ENCODE results near the gene TOP3A. TPM values are rescaled to one million over a fixed set of nuclear protein-coding genes. Genes with fewer than 3 reads are reported as not detected.

The TOP3A gene
- total RNA-seq, 5 donors from 2014 or later (not counting 1 experiment from before 2014, with no cell fraction given) = 34.0 to 60.4 (median 52.8) TPM

DNA sequence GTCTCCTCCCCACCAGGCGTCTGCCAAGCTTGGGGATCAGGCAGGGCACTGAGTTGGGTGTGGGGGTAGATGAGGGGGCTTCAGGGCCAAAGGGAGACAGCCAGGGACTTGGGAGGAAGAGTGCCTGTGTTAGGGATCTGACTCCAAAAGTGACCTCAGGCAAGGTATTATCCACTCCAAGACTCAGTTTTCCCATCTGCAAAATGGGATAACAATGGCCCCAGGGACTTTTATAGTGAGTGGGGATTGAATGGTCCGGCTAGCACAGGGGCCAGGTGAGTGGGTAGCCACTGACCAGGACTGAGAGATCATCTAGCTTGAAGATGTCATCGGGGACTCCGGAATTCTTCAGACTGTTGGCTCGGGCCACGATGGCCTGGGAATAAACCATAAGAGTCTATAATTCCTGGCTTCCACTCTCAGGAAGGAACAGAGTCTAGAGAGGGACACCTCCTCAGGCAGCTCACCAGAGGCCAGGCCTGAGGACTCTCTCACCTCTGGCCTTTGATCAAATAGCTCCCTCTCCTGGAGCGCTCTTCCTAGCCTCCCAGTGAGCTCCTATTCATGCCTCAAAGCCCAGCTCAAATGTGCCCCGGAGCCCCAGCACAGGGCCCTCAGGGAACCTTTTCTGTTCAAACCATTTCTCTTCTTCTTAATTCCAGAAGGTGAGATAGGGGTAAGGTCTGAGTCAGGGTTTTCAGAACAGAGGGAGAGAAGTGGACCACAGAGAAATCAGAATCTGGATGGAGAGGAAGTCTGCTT is 59.7 kb downstream of the TOP3A start:
- Mint-ChIP-seq H3K9me3 (no peaks in the 10 kb centered on the region), H3K36me3 (peaks cover 26% of the 10 kb centered on the region), H3K27me3 (no peaks in the 10 kb centered on the region), H3K4me3 (peak overlapping the region in 2 of 3 donors; percentile 21 to 98), H3K27ac (no peak overlapping the region), H3K4me1 (peaks cover 19 to 33% (median 29%) of the 10 kb centered on the region in 3 donors)
- Histone ChIP-seq H3K9me3 (no peaks in the 10 kb centered on the region), H3K4me1 (ENCODE audit: control insufficient read depth in 1 of 2, extremely low read depth in 1 of 2, insufficient read depth in 2 of 2, low read length in 2 of 2) (peaks cover 12 to 40% of the 10 kb centered on the region in 2 experiments), H3K4me3 (ENCODE audit: control insufficient read depth in 1 of 2, extremely low read depth in 1 of 2, low read length in 1 of 2) (no peak overlapping the region), H3K36me3 (ENCODE audit: control insufficient read depth in 2 of 2, extremely low read depth in 1 of 2, insufficient read depth in 1 of 2, low read length in 1 of 2) (peaks cover 22 to 62% of the 10 kb centered on the region in 2 donors), H3K27ac (ENCODE audit: low read length) (no peak overlapping the region), H3K27me3 (replicated peaks in 1 of 2; ENCODE audit: control insufficient read depth in 2 of 2, extremely low read depth in 1 of 2, insufficient read depth in 2 of 2, low read length in 1 of 2) (no peaks in the 10 kb centered on the region)
- ATAC-seq (replicated peaks in 1 of 4) (no peak), DNase-seq (no peak)
- POLR2A ChIA-PET = interaction anchor here in 1 of 2 donors (0.6 kb wide), 1 partner anchor 56 kb away, joined by 3 read pairs; no protein-coding TSS in a partner anchor
- CTCF ChIA-PET = no interaction called here
- WGBS (ENCODE audit: insufficient coverage) = 100% methylated on average over 2 of the region's 8 CpGs

DNA sequence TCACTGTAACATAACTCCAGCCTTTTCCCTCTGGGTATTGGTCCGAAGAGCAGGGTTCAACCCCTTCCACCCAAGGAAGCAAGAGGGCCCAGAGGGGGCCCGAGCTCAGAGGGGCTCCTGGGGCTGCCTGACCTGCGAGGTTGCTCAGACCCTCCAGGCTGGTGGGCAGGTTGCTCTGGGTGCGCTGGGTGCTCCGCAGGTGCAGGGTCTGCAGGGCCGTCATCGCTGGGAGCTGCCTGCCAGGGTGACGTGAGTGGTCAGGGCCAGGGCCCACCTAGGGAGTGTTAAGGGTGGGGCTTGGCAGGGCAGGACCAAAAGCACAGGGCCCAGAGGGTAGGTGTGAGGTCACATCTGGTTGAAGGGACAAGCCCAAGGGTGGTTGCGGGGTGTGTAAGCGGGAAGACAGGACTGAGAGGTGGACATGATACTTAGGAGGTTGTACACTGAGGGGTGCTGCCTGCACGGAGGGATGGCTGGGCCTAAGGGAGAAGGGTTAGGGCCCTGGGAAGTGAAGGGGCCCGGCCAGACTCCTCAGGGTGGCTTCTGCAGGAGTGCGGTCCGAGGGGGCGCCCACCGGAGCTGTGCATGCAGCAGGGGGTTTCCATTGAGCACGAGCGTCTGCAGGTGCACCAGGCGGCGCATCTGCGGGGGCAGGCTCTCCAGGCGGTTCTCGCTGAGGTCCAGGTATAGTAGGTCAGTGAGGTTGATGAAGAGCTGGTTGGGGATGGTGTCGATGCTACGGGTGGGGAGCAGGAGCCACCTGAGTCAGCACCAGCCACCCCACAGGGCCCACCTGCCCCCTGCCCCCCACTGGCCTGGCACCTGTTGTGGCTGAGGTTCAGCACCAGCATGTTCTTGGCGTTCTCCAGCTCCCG is 60.6 kb downstream of the TOP3A start:
- no peak overlapping the region for H3K4me3 Mint-ChIP-seq
- peaks cover 28% of the 10 kb centered on the region for H3K36me3 Mint-ChIP-seq
- Histone ChIP-seq H3K9me3 (no peaks in the 10 kb centered on the region), H3K36me3 (ENCODE audit: control insufficient read depth in 2 of 2, extremely low read depth in 1 of 2, insufficient read depth in 1 of 2, low read length in 1 of 2) (peaks cover 22 to 66% of the 10 kb centered on the region in 2 donors), H3K4me3 (ENCODE audit: control insufficient read depth in 1 of 2, extremely low read depth in 1 of 2, low read length in 1 of 2) (no peak overlapping the region), H3K4me1 (ENCODE audit: control insufficient read depth in 1 of 2, extremely low read depth in 1 of 2, insufficient read depth in 2 of 2, low read length in 2 of 2) (peaks cover 8 to 32% of the 10 kb centered on the region in 2 experiments), H3K27ac (ENCODE audit: low read length) (no peak overlapping the region), H3K27me3 (replicated peaks in 1 of 2; ENCODE audit: control insufficient read depth in 2 of 2, extremely low read depth in 1 of 2, insufficient read depth in 2 of 2, low read length in 1 of 2) (no peaks in the 10 kb centered on the region)
- no peaks in the 10 kb centered on the region for H3K27me3 Mint-ChIP-seq
- no peak for ATAC-seq (replicated peaks in 1 of 4)
- ChIA-PET POLR2A (no interaction called here), CTCF (no interaction called here)
- no peak for DNase-seq
- H3K27ac Mint-ChIP-seq = no peak overlapping the region
- 96% methylated on average over 23 of the region's 27 CpGs for WGBS (ENCODE audit: insufficient coverage)
- no peaks in the 10 kb centered on the region for H3K9me3 Mint-ChIP-seq
- peaks cover 14 to 27% (median 23%) of the 10 kb centered on the region in 3 donors for H3K4me1 Mint-ChIP-seq

DNA sequence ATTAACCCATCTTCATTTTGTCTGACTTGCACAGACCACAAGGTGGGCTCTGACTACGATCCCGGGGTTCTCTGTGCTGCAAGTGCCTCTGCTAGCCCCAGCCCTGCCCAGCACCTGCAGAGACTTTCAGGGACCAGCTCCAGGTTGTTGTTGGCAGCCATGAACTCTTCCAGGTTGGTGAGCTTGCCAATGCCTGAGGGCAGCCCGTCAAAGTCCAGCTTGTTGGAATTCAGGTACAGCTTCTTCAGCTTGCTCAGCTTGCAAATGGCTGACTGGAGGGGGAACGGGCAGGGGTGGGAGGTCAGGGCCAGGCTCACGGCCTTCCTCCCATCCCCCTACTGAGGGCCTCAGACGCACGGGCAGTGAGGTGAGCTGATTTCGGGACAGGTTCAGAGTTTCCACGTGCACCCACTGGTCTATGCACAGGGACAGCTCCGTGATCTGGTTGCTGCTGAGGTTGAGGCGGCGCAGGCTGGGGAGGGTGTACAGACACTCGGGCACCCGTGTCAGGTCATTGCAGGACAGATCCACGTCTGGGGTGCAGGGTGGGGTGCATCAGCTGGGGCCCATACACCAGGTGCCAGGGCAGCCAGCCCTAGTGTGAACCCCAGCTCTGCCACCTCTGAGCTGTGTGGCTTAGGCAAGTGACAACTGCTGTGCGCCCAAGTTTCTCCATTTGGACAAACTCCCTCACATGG is 61.5 kb downstream of the TOP3A start:
- CTCF ChIA-PET = no interaction called here
- Mint-ChIP-seq H3K36me3 (peaks cover 31% of the 10 kb centered on the region), H3K27me3 (no peaks in the 10 kb centered on the region), H3K27ac (no peak overlapping the region), H3K4me1 (peaks cover 18 to 23% (median 22%) of the 10 kb centered on the region in 3 donors), H3K4me3 (no peak overlapping the region), H3K9me3 (no peaks in the 10 kb centered on the region)
- DNase-seq = no peak
- Histone ChIP-seq H3K9me3 (no peaks in the 10 kb centered on the region), H3K27me3 (replicated peaks in 1 of 2; ENCODE audit: control insufficient read depth in 2 of 2, extremely low read depth in 1 of 2, insufficient read depth in 2 of 2, low read length in 1 of 2) (no peaks in the 10 kb centered on the region), H3K36me3 (ENCODE audit: control insufficient read depth in 2 of 2, extremely low read depth in 1 of 2, insufficient read depth in 1 of 2, low read length in 1 of 2) (peaks cover 22 to 75% of the 10 kb centered on the region in 2 donors), H3K4me3 (ENCODE audit: control insufficient read depth in 1 of 2, extremely low read depth in 1 of 2, low read length in 1 of 2) (no peak overlapping the region), H3K27ac (ENCODE audit: low read length) (no peak overlapping the region), H3K4me1 (ENCODE audit: control insufficient read depth in 1 of 2, extremely low read depth in 1 of 2, insufficient read depth in 2 of 2, low read length in 2 of 2) (peaks cover 8 to 30% of the 10 kb centered on the region in 2 experiments)
- 95% methylated on average over 14 of the region's 16 CpGs for WGBS (ENCODE audit: insufficient coverage)
- POLR2A ChIA-PET = no interaction called here
- no peak for ATAC-seq (replicated peaks in 1 of 4)

- ATAC-seq (replicated peaks in 1 of 4) (no peak), DNase-seq (no peak)
- Mint-ChIP-seq H3K4me3 (no peak overlapping the region), H3K9me3 (no peaks in the 10 kb centered on the region), H3K4me1 (peaks cover 13 to 18% (median 15%) of the 10 kb centered on the region in 3 donors), H3K27ac (no peak overlapping the region), H3K36me3 (peaks cover 39% of the 10 kb centered on the region), H3K27me3 (no peaks in the 10 kb centered on the region)
- Histone ChIP-seq H3K27ac (ENCODE audit: low read length) (no peak overlapping the region), H3K4me3 (ENCODE audit: control insufficient read depth in 1 of 2, extremely low read depth in 1 of 2, low read length in 1 of 2) (no peak overlapping the region), H3K4me1 (ENCODE audit: control insufficient read depth in 1 of 2, extremely low read depth in 1 of 2, insufficient read depth in 2 of 2, low read length in 2 of 2) (peaks cover 6 to 22% of the 10 kb centered on the region in 2 experiments), H3K9me3 (no peaks in the 10 kb centered on the region), H3K27me3 (replicated peaks in 1 of 2; ENCODE audit: control insufficient read depth in 2 of 2, extremely low read depth in 1 of 2, insufficient read depth in 2 of 2, low read length in 1 of 2) (no peaks in the 10 kb centered on the region), H3K36me3 (ENCODE audit: control insufficient read depth in 2 of 2, extremely low read depth in 1 of 2, insufficient read depth in 1 of 2, low read length in 1 of 2) (peaks cover 23 to 86% of the 10 kb centered on the region in 2 donors)
- ChIA-PET CTCF (no interaction called here), POLR2A (no interaction called here)
- 83% methylated on average over 2 of the region's 5 CpGs for WGBS (ENCODE audit: insufficient coverage)
Measured at GRCh38 chr17:18252160-18252559, 62.6 kb downstream of the TOP3A start.

DNA sequence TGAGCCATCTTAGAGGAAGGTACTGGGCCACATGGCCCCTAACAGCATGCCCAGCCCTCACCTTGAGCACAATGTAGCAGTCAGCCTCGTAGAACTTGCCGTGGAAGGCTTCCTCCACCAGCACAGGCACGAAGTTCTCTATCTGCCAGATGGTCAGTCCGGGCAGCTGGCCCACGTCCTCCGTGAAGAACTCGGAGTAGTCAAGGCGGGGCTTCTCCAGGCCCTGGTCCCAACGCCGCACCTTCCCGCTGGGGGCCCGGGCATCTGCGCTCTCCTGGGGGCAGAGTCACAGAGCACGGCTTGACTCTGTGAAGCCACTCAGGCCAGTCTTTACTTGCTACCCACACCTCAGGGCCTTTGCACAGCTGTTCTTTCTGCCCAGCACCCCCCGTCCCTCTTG is 63.6 kb downstream of the TOP3A start:
- no peak for ATAC-seq (replicated peaks in 1 of 4)
- no peak for DNase-seq
- H3K4me1 Mint-ChIP-seq = peaks cover 6 to 9% (median 8%) of the 10 kb centered on the region in 3 donors
- CTCF ChIA-PET = interaction anchor here in 1 of 2 donors (0.5 kb wide), 1 partner anchor 524 kb away, joined by 4 read pairs; no protein-coding TSS in a partner anchor
- no peaks in the 10 kb centered on the region for H3K27me3 ChIP-seq (replicated peaks in 1 of 2; ENCODE audit: control insufficient read depth in 2 of 2, extremely low read depth in 1 of 2, insufficient read depth in 2 of 2, low read length in 1 of 2)
- H3K36me3 ChIP-seq (ENCODE audit: control insufficient read depth in 2 of 2, extremely low read depth in 1 of 2, insufficient read depth in 1 of 2, low read length in 1 of 2) = peaks cover 26 to 92% of the 10 kb centered on the region in 2 donors
- peaks cover 45% of the 10 kb centered on the region for H3K36me3 Mint-ChIP-seq
- no peak overlapping the region for H3K27ac ChIP-seq (ENCODE audit: low read length)
- POLR2A ChIA-PET = no interaction called here
- no peak overlapping the region for H3K4me3 ChIP-seq (ENCODE audit: control insufficient read depth in 1 of 2, extremely low read depth in 1 of 2, low read length in 1 of 2)
- H3K27ac Mint-ChIP-seq = no peak overlapping the region
- H3K9me3 ChIP-seq = no peaks in the 10 kb centered on the region
- no peaks in the 10 kb centered on the region for H3K27me3 Mint-ChIP-seq
- no peak overlapping the region for H3K4me3 Mint-ChIP-seq
- no peaks in the 10 kb centered on the region for H3K9me3 Mint-ChIP-seq
- 97% methylated on average over 15 of the region's 15 CpGs for WGBS (ENCODE audit: insufficient coverage)
- peaks cover 0 to 13% of the 10 kb centered on the region in 2 experiments for H3K4me1 ChIP-seq (ENCODE audit: control insufficient read depth in 1 of 2, extremely low read depth in 1 of 2, insufficient read depth in 2 of 2, low read length in 2 of 2)

GRCh38 chr17:18250708-18251107 is 64.1 kb downstream of the TOP3A start:
- Mint-ChIP-seq H3K4me3 (no peak overlapping the region), H3K27ac (no peak overlapping the region), H3K27me3 (no peaks in the 10 kb centered on the region), H3K36me3 (peaks cover 42% of the 10 kb centered on the region), H3K9me3 (no peaks in the 10 kb centered on the region), H3K4me1 (peaks cover 2 to 9% (median 4%) of the 10 kb centered on the region in 3 donors)
- ATAC-seq (replicated peaks in 1 of 4) = no peak
- Histone ChIP-seq H3K27ac (ENCODE audit: low read length) (no peak overlapping the region), H3K4me1 (ENCODE audit: control insufficient read depth in 1 of 2, extremely low read depth in 1 of 2, insufficient read depth in 2 of 2, low read length in 2 of 2) (peaks cover 0 to 8% of the 10 kb centered on the region in 2 experiments), H3K27me3 (replicated peaks in 1 of 2; ENCODE audit: control insufficient read depth in 2 of 2, extremely low read depth in 1 of 2, insufficient read depth in 2 of 2, low read length in 1 of 2) (no peaks in the 10 kb centered on the region), H3K36me3 (ENCODE audit: control insufficient read depth in 2 of 2, extremely low read depth in 1 of 2, insufficient read depth in 1 of 2, low read length in 1 of 2) (peaks cover 25 to 92% of the 10 kb centered on the region in 2 donors), H3K9me3 (no peaks in the 10 kb centered on the region), H3K4me3 (ENCODE audit: control insufficient read depth in 1 of 2, extremely low read depth in 1 of 2, low read length in 1 of 2) (no peak overlapping the region)
- CTCF ChIA-PET = interaction anchor here in 1 of 2 donors (0.5 to 0.6 kb wide), 2 partner anchors 11 to 525 kb away, joined by 4 to 6 read pairs; no protein-coding TSS in a partner anchor
- POLR2A ChIA-PET = no interaction called here
- no peak for DNase-seq
- WGBS (ENCODE audit: insufficient coverage) = 97% methylated on average over 14 of the region's 14 CpGs
